GOT3 (cell line): ENCODE results near the gene SCGB2A2.

Source experiments
- DNase-seq: peaks from one replicate; lab custom pipeline; 2025; ENCODE audit warnings: mixed read lengths; lab: John Stamatoyannopoulos, UW

SCGB2A2 gene

DNA sequence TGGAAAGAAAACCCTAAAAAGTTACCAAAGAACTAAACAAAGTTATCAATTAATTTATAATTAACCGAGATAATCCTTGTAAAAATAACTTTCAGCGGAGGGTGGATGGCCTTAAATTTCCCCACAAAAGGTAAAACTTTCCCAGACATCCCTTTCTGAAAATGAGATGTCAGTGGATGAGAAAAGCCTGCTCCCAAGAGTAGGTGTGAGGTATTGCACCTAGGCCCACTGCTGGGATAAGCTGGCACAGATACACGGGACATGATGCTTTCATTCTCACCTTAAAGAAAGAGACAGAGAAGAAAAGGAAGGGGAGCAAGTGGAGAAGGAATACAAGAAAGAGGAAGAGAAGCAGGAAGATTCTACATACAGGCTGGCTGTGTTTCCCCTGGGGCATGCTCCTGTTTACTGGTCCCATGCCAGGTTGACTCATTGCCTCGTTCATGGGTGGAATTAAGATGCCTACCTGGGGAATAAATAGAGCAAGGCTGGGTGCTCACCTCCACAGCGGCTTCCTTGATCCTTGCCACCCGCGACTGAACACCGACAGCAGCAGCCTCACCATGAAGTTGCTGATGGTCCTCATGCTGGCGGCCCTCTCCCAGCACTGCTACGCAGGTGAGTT is at the start of gene SCGB2A2:
TSS of gene SCGB2A2 (plus strand) at position 505 of the 625 bp plus-strand sequence. CDS start at position 564, 59 bp downstream.
- no peak for DNase-seq

DNA sequence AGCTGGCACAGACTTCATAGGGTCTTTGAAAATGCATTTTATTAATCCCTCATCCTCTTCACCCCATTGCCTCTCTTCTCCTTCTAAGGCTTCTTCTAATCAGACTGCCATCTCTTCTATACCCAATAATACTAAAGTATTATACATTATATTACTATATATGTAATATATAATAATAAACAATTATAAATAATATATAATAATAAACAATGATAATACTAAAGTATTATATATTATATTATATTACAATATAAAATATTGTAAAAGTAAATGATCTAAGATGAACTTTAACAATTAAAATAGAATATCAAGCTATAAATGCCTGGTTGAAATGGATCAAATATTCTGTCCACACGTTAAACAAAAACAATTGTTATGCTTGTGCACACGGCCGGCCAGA is 48.5 kb upstream of the SCGB2A2 start:
- DNase-seq: no peak

DNA sequence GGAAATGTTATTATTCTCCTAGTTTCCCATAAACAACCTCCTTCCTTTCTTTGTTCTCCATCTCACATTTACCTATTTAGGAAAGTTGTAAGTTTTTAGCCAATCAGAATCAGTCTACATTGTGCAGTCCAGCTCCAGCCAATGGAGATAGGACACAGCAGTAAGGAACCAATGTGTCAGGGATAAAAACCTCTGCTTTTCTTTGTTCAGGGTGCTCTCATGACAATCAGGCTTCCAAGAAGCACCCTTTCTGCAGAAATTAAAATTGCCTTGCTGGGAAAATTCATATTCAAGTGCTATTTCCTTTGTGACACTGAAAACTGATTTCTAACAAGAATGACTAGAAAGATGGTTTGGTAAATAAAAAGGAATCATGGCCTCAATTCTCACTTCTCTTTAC is 46.9 kb upstream of the SCGB2A2 start:
- DNase-seq: no peak

DNA sequence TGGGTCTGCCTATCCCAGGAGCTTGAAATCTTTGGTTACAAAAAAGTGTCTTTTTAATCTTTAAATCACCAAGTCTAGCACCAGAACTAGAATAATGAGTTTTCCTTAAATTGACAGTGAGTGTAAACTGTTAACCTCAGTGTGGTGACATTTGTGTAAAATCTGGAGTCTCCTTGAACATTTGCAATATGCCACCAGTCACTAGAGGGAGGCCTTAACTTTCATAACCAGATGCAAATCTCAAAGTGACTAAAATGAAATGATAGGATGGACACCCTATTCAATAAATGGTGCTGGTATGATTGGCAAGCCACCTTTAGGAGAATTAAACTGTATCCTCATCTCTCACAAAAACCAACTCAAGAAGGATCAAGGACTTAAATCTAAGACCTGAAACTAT is 36.2 kb upstream of the SCGB2A2 start:
- DNase-seq: no peak

DNA sequence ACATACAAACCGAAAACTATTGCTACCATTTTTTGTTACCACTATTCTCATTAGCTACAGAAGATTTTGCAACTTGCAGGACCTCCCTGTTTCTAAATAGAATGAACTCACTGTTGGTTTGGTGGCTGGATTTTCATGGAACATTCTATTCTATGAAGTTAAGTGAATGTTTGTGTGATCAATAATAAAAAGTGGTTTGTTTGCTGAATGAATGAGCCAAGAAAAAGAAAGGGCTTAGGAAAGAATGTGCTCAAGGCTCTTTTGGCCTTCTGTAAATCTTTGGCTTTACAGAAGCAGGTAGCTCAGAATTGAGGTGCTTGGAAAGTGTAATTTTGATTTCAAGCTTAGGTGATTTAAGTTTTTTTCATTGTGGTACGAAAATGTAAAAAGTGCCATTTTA is 33.8 kb upstream of the SCGB2A2 start:
- no peak for DNase-seq

DNA sequence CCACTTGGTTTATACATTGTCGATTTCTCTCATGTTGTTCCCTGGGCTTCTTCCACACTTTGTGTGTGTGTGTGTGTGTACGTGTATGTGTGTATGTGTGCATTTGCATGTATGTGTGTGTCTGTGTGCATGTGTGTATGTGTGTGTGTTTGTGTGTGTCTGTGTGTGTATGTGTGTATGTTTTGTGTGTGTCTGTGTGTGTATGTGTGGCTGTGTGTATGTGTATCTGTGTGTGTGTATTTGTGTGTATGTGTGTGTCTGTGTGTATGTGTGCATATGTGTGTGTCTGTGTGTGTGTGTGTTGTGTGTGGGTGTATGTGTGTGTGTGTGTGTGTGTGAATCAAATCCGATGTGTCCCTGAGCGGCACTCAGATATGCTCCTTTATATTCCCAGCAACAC is 32.5 kb upstream of the SCGB2A2 start:
- DNase-seq: no peak

DNA sequence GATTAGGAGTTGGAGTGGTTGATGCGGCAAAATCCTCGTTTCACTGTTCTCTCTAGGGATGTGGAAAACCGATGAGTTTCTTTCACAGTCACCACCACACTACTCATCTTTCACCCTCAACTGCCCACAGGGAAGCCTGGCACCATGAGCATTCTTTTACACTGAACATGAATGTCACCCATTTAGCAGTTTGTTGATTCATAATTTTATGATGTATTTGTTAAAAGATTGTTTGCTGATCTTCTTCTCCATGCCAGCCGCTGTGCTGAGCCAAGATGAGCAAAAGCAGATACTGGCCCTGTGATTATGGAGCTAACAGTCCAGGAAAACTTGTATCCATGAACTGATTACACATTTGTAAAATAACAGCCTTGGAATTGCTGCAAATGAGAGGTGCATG is 31.8 kb upstream of the SCGB2A2 start:
- DNase-seq: no peak

DNA sequence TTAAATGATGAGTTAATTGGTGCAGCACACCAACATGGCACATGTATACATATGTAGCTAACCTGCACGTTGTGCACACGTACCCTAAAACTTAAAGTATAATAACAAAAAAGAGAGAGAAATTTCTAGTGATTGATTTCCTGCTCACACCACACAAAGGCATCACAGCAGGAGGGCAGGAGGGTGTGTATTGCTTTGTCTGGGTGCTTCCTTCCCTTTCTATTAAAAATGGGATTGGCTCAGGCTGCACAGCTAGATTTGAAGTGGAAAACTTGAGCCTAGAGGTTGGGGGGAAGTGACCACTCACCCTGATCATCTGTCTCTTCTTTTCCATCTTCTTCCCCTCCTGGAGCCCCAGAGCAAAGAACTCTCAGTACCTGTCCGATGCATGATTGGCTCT is 28.9 kb upstream of the SCGB2A2 start:
- DNase-seq: no peak

DNA sequence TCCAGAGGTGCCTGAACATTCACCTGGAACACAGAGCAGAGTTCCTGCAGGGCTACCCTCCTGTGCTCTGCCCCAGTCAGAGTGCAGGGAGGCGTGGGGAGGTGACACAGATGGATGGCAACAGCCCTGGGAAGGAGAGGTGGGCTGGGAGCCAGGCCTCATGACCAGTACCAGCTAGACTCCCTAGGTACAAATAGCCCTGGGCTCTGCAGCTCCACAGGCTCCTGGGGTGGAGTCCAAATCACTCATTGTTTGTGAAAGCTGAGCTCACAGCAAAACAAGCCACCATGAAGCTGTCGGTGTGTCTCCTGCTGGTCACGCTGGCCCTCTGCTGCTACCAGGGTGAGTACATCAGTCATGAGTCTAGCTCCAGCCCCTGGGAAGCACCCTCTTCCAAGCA is 27.9 kb upstream of the SCGB2A2 start, which contains the start of gene SCGB1D2:
TSS of gene SCGB1D2 (plus strand) at position 219 of the 400 bp plus-strand sequence. CDS start at position 288, 69 bp downstream.
- no peak for DNase-seq

DNA sequence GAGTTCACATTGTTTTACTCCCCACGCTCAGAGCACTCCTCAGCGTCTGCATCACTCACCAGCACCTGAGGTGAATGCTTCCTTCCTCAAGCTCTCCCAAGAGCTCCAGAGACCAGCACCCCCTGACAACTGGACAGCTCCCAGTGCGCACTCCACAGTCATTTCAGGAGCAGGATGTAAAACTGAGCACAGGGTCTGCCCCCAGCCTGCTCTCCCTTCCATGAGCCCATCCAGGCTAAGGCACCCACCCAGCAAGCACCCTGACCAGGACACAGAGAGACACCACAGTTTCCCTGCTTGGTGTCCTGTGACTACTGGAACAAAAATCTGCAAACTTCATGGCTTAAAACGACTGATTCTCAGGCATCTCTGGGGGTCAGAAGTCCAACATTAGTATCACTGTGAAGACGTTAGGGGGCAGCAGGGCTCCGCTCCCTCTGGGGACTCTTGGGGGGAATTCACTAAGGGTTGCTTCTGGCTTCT is 24.6 kb upstream of the SCGB2A2 start:
- DNase-seq: no peak

DNA sequence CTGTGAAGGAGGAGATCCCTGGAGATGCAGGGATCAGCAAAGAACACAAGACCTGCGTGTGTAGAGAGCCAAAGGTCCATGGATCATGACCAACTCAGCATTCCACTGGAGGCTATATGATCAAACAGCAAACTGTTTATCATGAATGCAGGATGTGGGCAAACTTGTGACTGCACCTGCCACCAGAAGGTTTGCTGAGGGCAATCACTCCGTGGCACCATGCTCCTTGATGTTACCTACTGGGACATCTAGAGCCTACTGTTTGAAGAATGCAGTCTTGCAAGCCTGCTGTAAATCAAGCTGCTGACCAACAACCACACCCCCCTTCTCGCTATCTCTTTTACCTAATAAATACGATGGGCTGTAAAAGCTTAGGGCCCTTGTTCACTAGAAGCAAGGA is 18.3 kb upstream of the SCGB2A2 start:
- no peak for DNase-seq

DNA sequence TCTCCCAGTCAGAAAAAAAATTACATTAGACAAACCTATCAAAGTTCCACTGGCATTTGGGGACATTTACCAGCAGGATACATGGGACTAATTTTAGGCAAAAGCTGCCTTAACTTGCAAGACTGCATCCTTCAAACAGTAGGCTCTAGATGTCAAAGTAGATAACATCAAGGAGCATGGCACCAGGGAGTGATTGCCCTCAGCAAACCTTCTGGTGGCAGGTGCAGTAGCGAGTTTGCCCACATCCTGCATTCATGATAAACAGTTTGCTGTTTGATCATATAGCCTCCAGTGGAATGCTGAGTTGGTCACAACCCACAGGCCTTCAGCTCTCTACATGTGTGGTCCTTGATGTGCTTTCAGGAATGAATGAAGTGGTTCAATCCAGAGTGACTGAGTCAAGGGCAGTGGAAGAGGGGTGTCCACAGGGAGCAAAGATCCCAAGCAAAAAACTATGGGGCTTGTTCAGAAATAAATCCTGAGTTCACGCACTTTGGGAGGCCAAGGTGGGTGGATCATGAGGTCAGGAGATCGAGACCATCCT is 15.9 kb upstream of the SCGB2A2 start:
- DNase-seq: no peak

DNA sequence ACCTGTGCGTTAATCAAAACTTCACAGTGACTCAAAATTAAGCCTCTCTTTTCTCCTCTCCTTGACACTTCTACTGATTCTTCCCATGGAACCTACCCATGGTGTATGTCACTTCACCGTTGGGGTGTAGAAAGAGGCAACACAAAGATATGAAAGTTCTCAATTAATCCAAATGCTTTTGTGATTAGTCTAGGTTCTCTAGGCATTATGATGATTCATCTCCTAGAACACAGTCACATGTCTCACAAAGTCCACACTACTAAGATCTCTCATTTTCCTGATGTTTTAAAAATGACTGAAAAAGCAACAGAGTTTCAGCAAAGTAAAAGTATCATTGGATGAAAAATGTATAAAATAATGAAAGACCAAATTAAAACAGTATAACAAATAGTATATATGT is 13.7 kb upstream of the SCGB2A2 start:
- DNase-seq: no peak

DNA sequence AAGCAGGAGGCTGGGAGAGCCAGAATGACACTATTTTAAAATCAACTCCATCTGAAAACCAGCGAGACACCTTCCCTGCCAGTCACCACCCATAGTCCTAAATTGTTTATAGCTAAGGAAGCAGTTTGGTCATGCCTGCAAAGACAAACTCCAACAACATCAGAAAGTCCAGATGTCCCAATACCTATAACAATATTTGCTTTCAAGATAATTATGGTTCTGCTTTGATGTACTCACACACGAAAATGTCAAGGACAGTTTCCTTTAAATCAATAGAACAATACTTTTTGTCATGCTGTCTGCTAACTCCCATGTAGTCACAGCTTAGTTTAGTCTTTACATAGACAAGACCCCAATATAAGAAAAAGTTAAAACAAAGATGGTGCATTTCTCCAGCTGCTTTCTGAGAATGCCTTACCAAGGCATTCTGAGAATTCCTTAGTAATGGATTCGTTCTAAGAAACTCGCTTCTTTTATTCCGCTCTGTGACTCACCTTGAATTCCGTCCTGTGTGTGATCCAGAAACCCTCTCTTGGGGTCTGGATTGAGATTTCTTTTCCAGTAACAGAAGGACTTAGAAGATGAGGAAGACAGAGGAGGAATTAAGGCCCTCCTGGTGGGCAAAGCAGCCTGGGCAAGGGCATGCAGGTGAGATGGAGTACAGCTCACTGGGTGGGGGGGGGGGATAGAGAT is 9.6 kb upstream of the SCGB2A2 start:
- no peak for DNase-seq

DNA sequence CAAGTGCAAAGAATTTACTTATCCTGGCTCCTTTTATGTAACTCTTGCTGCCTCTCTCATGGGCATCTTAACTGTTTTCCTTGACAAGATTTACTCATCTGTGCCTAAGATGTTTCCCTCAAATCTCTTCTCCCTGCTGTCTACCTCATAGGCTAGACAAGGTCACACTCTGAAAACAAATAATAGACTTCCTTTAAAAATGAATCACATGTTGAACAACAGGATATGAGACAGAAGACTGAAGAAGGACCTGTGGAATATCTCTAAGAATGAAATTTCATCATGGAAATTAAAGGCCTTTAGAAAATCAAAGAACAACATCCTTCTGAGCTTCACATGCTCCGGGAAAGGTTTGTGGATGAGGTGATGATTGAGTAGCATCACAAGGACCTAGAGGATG is 6.0 kb upstream of the SCGB2A2 start:
- DNase-seq: no peak

DNA sequence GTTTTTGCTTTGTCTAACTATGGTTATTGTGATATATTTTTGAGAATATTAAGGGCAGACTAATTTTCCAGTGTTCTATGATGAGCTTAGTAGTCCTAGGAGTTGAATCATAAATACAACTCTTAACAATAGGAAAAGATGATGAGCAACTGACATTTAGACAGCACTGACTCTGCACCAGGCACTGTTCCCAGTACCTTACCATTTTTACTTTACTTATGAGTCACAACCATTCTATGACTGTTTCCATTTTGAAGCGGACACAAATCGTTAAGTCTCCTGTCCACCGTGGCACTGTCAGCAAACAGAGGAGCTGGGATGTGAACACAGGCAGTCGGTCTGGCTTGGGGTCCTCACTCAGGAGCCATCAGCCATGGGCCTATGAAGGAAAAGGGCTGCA is 3.4 kb upstream of the SCGB2A2 start:
- no peak for DNase-seq

DNA sequence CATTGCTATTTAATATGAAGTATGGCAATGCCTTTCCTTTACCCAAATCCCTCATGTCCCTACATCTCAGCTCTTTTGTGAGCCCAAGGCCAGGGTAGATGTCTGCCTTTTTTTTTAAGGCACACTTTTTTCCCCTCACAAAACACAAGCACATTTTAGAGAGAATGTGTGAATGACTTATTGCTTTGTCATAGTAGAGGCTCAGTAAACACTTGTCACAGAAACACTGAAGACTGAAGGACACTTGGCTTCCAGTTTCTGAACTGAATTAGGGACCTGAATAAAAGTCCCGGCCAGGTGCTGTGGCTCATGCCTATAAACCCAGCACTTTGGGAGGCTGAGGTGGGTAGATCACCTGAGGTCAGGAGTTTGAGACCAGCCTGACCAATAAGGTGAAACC is 2.9 kb upstream of the SCGB2A2 start:
- DNase-seq: no peak

DNA sequence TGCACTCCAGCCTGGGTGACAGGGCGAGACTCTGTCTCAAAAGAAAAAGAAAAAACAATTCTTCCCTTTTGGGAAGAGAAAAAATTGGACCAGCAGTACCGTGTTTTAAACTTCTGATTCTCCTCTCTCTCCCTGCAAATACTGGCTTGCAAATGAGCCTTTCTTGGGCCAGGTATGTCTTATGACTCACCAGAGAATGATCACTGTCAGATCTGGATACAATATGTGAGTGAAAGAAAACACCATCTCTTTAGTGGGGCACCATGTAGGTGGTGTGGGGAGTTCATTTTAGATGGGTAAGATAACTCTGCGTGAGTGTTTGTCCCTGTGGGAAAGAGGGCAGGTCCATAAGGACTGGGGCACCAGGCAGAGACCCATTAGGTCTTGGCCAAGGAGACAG is 2.4 kb upstream of the SCGB2A2 start:
- DNase-seq: no peak

DNA sequence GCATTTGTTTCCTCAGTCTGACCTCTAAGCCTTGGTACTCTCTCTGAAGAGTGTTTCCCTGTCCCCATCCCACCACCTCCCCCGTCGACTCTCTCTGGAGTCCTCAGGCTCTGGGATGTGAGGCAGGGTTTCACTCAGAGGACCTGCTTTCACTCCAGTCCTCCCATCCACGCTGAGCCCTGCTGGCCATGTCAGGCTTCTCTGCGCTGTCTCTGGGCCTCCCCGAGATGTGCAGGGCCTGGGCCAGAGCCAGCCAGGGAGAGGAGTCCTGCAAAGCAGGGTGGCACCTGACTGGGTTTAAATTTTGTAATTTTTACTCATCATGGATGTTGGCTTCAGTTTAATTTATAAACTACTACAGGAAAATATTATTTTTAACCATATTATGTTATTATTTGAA is 3.3 kb downstream of the SCGB2A2 start:
- no peak for DNase-seq

DNA sequence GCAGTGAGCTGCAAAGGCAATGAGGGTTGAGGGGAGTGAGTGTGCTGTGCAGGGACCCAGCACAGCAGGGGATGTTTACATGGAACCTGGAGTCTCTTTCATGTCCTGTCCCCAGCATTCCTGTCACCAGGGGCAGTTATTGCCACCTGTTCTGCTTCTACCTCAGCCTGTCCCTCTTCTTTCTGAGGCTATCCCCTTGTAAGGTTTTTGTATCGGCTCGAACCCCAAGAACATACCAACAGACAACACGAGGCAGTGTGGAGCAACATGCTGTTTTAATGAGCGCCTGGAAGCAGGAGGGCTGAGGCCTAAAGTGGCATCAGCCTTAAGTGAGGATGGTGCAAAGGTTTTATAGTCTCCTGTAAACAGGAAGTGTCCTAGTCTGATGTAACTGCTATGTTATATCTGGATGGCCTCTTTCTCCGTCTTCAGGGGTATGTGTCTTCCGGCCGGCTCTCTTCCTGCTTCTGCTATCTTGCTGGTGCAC is 3.9 kb downstream of the SCGB2A2 start:
- DNase-seq: no peak

DNA sequence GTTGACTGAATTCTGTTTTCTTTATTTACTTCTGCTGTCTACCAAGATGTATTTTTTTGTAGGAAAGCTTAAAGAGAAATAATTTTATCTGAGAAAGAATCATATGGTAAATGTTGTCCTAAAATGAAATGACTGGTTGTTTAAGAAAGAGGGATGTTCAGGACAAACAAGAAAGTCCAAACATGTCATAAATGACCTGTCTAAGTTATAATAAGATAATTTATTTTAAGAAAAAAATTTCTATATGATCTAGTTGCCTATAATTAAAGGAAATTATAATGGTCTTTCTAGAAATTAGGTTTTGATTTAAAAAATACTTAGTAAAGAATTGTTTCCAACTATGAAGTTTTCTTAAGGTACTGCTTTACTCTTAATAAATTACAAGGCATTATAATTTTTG is 10.5 kb downstream of the SCGB2A2 start:
- DNase-seq: no peak

DNA sequence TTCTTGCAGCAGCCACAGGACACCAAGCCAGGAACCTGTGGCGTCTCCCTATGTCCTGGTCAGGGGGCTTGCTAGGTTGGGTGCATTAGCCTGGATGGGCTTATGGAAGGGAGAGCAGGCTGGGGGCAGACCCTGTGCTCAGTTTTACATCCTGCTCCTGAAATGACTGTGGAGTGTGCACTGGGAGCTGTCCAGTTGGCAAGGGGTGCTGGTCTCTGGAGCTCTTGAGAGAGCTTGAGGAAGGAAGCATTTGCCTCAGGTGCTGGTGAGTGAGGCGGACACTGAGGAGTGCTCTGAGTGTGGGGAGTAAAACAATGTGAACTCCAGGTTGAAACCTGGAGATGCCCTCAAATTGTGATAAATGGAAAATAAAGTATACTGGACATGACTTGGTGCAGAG is 25.5 kb downstream of the SCGB2A2 start:
- no peak for DNase-seq

DNA sequence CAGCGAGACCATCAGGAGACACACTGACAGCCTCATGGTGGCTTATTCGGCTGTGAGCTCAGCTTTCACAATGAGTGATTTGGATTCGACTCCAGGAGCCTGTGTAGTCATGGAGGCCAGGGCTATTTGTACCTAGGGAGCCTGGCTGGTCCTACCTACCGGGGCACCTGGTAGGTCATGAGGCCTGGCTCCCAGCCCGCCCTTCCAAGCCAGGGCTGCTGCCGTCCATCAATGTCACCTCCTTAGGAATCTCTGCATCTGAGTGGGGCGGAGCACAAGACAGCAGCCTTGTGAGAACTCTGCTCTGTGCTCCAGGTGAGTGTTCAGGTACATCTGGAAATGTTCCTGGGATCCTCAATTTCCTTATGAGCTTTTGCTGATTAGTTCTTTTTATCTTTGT is 29.0 kb downstream of the SCGB2A2 start, which contains the start of gene SCGB1D4:
TSS of gene SCGB1D4 (minus strand) at position 101 of the 400 bp plus-strand sequence. CDS start at position 36, 65 bp downstream.
- DNase-seq: no peak
